Erythroblast (primary cell): ENCODE measurements around the gene ADAM29.

Experiments used
- GATA1 ChIP-seq: IDR thresholded peaks from 2 replicates; pipeline ENCODE4 v1.6.1; 2011; ENCODE audit warnings: low read depth, mild to moderate bottlenecking, control low read depth, low read length, moderate library complexity
- POLR2A ChIP-seq: IDR thresholded peaks from 2 replicates; pipeline ENCODE4 v1.6.1; 2011; ENCODE audit warnings: mild to moderate bottlenecking, low read length

GRCh38 chr4:174946246-174946645 lies 28.1 kb downstream of the ADAM29 start:
- no peak for TF ChIP-seq POLR2A
- no peak for TF ChIP-seq GATA1
